Hepatocyte (in vitro differentiated cells): ENCODE data around the gene TNNI3K.

Experiments used
- CTCF ChIP-seq: fragments of 200-600 bp; sonication (generic); IDR thresholded peaks from 2 replicates; pipeline ENCODE4 v1.5.1; 2016; ENCODE audit warnings: antibody characterized with exemption, mild to moderate bottlenecking; ENCODE audit not compliant: poor library complexity
- EZH2phosphoT487 ChIP-seq: fragments of 200-600 bp; sonication (generic); IDR thresholded peaks from one replicate; pipeline ENCODE4 v1.6.1; 2018; ENCODE audit warnings: antibody characterized with exemption, mild to moderate bottlenecking, low read depth, moderate library complexity; ENCODE audit not compliant: unreplicated experiment, severe bottlenecking

GRCh38 chr1:74237035-74237434 lies 1.8 kb downstream of the TNNI3K start:
- no peak for TF ChIP-seq CTCF
- TF ChIP-seq EZH2phosphoT487, result no peak
